Measurements from ENCODE around the gene RBM19.

RBM19 gene

DNA sequence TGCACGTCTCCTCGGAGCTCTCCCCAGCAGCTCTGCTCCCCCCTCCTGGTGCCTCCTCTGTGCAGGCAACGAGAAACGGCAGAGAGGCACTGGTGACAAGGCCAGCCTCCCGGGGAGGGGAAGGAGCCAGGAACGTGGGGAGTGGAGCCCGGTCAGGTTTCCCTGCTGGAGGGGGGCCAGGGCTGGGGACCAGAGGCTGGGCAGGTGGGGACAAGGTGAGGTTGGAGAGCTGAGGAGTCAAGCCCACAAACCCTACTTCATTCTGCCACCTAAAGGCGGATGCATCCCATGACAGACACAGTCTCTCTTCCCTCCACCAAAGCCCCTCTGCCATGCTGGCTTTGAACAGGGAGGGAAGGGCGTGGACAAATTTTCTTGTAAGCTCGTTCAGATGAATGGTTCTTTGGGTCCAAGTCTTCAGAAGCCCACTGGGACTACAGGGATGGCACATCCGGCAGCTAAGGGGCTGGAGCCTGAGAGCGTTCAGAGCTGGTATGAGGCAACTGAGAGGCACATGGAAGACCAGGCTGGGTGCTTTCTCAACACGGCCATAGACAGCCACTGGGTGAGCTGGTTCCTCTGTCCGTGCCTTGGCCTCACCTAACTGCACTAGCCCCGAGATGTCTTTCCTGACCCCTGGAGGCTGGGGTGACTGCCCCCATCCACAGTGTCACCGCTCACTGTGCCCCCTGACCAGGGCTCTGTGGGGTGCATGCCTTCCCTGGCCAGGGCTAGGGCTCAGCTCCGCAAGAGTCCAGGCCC lies 105.9 kb downstream of the RBM19 start:
- TF ChIP-seq, protein P1, sequence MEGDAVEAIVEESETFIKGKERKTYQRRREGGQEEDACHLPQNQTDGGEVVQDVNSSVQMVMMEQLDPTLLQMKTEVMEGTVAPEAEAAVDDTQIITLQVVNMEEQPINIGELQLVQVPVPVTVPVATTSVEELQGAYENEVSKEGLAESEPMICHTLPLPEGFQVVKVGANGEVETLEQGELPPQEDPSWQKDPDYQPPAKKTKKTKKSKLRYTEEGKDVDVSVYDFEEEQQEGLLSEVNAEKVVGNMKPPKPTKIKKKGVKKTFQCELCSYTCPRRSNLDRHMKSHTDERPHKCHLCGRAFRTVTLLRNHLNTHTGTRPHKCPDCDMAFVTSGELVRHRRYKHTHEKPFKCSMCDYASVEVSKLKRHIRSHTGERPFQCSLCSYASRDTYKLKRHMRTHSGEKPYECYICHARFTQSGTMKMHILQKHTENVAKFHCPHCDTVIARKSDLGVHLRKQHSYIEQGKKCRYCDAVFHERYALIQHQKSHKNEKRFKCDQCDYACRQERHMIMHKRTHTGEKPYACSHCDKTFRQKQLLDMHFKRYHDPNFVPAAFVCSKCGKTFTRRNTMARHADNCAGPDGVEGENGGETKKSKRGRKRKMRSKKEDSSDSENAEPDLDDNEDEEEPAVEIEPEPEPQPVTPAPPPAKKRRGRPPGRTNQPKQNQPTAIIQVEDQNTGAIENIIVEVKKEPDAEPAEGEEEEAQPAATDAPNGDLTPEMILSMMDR (IDR thresholded peaks at IDR 0.05; ENCODE audit: low read depth, low read length), result no peak
- no peak overlapping the region for H3K4me3 ChIP-seq (ENCODE audit: low read depth, low read length)

DNA sequence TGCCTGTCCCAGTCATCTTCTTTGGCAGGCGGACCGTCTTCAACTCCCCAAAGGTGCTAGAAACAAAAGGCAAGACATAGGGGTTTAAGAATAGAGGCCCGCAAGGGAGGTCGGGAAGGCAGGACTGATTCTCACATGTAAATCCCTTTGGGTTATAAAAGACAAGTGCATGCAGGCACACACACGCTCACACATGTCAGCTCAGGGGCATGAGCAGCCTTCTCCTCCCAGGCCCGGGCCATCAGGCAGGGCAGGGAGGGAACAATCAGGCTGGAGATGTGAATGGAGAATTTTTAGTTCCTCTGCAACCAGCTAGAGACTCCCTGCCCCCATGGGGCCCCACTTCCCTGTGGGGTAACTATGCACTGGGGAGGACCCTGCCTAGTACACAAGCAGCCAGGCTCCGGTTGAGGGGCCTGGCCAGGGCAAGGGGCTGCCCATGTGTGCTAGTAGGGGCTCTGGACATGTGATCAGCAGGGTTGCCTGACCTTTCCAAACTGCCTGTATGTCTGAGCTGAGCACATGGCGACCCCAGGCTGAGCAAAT lies 107.2 kb downstream of the RBM19 start:
- TF ChIP-seq, protein P1 (IDR thresholded peaks at IDR 0.05; ENCODE audit: low read depth, low read length), result no peak
- H3K4me3 ChIP-seq (ENCODE audit: low read depth, low read length), result no peak overlapping the region

DNA sequence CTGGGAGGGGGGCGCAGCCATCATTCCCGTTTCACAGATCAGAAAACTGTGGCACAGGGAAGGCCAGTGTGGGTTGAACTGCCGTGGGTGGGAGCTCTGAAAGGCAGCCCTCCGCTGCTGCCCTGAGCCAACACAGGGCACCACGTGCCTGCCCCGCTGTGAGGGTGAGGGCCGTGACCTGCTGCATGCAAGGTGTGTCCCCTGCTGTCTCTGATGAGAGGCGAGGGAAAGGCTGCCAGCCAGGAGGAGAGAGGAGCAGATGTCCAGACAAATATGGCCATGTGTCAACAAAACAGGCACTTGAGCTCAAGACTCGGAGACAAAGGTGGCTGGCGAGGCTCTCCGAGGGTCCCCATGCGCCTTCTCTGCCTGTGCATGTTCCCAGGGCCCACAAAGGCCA lies 108.8 kb downstream of the RBM19 start:
- H3K4me3 ChIP-seq (ENCODE audit: low read depth, low read length), result no peak overlapping the region
- TF ChIP-seq, protein P1 (IDR thresholded peaks at IDR 0.05; ENCODE audit: low read depth, low read length), result no peak

DNA sequence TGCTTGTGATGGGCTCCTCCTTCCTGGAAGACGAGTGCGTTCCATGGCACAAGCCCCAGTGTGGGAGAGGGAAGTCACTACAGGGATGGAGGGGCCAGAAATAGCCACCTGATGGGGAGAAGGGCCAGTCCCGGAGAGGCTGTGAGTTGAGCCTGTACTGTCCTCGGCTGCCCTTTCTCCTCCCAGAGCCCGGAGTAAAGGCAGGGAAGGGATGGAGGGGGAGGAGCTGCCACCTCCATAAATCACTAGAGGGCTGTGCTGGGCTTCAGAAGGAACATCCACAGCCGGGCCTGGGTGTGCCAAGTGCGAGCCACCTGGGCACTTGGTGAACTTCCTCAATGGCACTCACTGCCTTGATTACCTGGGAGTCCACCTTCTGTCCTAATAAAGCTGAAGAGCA lies 110.1 kb downstream of the RBM19 start:
- TF ChIP-seq, protein P1 (IDR thresholded peaks at IDR 0.05; ENCODE audit: low read depth, low read length), result no peak
- no peak overlapping the region for H3K4me3 ChIP-seq (ENCODE audit: low read depth, low read length)

DNA sequence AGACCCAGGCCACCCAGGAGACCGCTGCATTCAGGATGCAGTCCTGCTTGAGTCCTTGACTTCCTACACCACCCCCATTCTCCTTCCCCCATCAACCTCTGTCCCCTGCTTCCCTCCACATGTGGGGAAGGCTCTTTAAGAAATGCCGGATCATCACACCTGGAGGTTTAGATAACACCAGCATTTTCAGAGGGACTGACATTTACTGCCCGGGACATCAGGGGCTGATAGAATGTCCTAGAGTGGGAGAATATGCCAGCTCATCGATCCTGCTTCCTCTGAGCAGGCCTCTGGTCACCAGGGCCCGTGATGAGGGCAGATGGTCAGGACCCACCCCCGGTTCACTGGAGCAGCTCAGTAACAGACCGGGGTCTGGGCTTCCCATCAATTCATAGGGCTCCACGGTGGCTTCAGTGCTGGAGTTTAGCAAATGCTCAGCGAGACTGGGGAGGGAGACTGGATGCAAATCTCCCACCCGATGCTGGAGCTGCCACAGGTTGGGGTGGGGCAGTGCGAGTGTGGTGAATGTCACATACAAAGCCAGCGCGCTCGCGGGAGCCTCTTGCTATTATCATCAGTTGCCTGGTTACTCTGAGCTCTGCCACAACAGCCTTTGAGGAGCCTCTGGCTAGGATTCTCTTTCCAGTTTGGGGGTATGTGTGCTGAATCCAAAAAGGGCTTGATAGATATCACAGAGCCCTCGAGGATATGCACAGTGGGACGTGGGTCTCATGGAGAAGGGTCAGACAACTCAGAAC lies 111.6 kb downstream of the RBM19 start:
- no peak overlapping the region for H3K4me3 ChIP-seq (ENCODE audit: low read depth, low read length)
- TF ChIP-seq, protein P1 (IDR thresholded peaks at IDR 0.05; ENCODE audit: low read depth, low read length), result no peak

DNA sequence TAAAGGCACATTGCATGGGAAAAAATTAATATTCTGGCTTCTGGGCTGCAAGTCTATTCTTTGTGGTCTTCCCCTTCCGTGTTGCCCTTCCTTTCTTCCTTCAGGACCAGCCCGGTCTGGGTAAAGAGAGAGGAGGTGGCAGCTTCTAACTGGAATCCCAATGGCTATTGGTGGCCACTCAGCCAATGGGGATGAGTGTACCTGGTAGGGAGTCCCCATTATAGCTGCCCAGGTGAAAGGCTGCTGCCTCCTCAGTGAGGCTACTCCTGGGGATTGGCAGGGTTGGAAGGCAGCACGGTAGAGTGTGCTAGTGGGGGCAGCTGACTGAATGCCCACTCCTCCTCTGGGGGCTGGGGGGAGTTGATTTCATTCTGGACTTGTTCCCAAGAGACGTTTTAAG lies 112.6 kb downstream of the RBM19 start:
- TF ChIP-seq, protein P1 (IDR thresholded peaks at IDR 0.05; ENCODE audit: low read depth, low read length), result no peak
- H3K4me3 ChIP-seq (ENCODE audit: low read depth, low read length), result no peak overlapping the region
